NOMO-1 treated with dmso at 0.1 percent for 144 hours (cell line): ENCODE data around the gene MAJIN.
A peak's percentile ranks its signal among the peaks of the same experiment; 100 is the strongest.
"Not testable (repeated sequence)": the region's sequence is repeated elsewhere in the genome, so short reads cannot be mapped to it uniquely, and the experiment has no call there.

Experiments
- DNase-seq: peaks from one replicate; lab custom pipeline; 2025; ENCODE audit not compliant: unreplicated experiment; lab: John Stamatoyannopoulos, UW

Gene MAJIN, protein sequence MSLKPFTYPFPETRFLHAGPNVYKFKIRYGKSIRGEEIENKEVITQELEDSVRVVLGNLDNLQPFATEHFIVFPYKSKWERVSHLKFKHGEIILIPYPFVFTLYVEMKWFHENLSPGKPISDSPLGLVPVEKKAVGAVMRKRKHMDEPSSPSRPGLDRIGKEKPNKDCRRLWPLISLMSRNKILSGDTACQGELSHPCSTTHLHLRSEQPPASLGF

DNA sequence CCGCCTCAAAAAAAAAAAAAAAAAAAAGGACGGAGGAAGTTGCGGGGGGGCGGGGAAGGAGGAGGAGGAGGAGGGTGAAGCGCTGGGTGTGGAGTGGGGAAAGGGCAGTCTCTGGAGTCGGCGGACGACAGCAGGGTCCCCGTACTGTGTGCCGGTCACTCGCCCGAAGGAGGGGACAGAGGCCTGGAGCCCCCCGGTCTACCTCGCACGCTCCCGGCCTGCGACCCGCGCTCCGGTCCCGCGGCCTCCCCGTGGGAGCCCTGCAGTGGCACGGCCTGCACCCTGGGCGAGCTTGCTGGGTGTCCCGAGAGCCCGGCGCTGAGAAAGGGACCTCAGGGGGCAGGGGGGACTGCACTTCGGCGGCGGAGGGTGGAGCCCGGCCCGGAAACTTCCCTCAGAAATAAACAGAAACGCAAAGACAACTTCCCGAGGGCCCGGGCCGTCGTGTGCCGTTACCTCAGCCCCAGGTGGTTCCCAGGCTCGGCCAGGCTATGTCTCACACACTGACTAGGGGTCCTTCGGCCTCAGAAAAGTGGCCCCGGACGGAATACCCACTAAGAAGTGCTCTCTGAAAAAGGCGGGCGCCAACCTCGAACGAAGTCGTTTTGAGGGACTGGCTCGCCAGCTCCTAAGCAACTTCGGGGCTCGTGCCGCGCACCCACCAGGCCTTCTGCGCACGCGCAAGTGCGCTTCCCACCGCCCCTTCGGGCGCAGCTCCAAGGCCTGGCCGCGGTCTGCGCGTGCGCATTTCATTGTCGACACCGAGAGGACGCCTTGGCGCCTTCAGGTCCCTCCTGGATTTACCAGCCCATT lies at the start of gene MAJIN:
MAJIN (minus strand) TSS at position 688 of the 813 bp plus-strand sequence. CDS start 12,703 bp downstream, outside the sequence.
- DNase-seq = peak; percentile 6

- DNase-seq = no peak
Measured at GRCh38 chr11:65021509-65021908, 49.6 kb upstream of the MAJIN start.

GRCh38 chr11:65021003-65021402 lies 49.1 kb upstream of the MAJIN start:
- no peak for DNase-seq

DNA sequence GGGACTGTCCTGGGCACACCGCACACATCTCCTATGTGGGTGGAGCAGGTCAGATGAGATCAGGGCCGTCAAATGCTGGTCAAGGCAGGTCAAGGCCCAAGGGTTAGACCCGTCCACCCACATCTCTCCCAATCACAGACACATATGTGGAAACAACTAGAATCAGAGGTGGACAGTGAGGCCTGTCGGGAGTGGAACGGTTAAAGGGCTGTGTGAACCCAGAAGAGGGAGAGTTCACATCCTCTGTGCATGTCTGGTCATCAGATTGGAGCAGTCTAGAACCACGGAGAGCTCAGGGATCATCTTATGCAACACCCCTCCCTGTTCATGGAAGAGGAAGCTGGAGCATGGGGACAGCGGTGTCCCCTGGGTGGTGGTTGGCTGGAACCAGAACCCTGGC lies 47.9 kb upstream of the MAJIN start:
- no peak for DNase-seq

DNA sequence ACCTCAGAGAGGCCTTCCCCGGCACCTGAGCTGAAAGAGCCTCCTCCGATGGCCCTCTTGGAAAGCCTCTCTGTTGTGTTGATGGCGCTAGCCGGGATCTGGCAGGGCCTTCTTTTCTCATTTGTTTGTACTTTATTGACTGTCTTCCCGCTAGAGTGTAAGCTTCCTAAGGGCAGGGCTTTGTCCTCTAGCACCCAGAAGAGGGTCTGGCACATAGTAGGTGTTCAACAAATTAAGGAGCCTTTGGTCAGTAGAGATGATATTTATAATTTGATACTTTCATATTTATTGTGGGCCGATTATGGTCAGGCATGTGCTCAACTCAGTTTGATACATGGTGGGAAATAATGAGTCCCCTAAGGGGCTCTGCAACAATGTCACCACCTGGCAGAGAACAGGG lies 46.0 kb upstream of the MAJIN start:
- DNase-seq = no peak

DNA sequence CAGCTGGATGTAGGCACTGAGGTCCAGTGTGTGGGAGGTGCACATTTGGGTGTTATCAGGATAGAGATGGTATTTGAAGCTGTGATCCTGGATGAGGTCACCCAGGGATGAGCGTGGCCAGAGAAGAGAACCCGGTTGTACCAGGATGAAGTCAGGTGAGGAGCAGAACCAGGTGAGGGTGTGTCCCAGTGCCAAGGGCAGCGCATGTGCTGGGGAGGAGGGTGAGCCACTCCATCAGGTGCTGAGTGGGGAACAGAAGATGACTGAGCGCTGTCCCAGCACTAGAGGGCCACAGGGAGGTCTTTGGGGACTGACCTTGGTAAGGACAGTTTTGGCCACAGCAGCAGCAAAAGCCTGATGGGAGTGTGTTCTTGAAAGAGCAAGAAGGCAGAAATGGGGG lies 44.8 kb upstream of the MAJIN start:
- DNase-seq = no peak

DNA sequence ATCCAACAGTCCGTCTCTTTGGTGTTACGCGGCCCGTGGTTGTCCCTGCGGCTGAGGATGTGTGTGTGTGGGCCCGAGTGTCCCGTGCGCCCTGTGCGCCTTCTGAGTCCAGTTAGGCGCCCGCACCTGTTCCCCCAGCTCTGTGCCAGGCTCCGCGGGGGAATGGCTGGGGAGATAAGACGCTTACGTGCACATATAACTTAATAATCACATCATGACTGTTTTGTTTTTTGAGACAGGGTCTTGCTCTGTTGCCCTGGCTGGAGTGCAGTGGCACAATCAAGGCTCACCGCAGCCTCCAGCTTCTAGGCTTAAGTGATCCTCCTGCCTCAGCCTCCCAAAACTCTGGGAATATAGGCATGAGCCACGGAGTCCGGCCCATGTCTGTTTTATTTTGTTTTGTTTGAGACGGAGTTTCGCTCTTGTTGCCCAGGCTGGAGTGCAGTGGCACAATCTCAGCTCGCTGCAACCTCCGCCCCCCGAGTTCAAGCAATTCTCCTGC lies 42.9 kb upstream of the MAJIN start:
- DNase-seq = no peak

DNA sequence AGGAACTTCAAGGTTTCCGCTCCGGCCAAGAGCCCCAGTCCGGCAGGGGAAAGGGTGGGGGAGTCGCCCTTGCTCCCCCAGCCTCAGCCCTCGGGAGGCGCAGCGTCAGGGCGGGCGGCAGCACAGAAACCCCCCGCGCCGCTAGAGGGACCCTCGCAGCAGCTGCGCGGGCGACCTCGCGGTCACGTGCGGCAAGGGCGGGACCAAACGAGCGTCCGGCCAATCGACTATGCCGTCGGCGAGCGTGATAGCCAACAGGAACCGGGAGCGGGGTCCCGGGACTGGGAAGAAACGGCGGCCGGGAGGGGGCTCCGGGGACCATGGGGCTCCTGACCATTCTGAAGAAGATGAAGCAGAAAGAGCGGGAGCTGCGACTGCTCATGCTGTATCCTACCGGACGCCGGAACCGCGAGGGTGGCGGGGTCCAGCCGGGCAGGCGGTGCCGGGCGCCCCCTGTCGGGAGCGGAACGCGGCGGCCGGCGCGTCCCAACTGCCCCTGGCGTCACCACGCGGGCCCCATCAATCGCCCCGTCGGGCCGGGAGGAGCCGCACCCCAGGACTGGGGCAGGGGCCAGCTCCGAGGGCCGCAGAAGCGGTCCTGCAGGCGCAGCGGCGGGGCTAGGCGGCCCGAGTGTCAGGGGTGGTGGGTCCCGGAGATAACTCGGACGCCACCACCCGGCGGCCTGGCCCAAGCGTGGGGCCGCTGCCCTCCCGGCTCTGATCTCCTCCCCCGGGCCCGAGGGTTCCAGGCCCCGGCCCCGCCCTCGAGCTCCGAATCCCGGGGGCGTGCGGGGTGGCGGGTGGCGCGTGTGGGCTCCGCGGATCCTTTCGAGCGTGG lies 42.2 kb upstream of the MAJIN start, which contains the start of gene ARL2:
ARL2 (plus strand) TSS at position 273 of the 838 bp plus-strand sequence; CDS start at position 321, 48 bp downstream.
- peak; percentile 66 for DNase-seq

- DNase-seq = peak; percentile 88
Measured at GRCh38 chr11:65013130-65013887, 41.4 kb upstream of the MAJIN start.

- no peak for DNase-seq
Measured at GRCh38 chr11:65008873-65009272, 37.0 kb upstream of the MAJIN start.

GRCh38 chr11:65008016-65008415 lies 36.1 kb upstream of the MAJIN start:
- no peak for DNase-seq

- DNase-seq = not testable (repeated sequence)
Measured at GRCh38 chr11:65003968-65004367, 32.1 kb upstream of the MAJIN start.

DNA sequence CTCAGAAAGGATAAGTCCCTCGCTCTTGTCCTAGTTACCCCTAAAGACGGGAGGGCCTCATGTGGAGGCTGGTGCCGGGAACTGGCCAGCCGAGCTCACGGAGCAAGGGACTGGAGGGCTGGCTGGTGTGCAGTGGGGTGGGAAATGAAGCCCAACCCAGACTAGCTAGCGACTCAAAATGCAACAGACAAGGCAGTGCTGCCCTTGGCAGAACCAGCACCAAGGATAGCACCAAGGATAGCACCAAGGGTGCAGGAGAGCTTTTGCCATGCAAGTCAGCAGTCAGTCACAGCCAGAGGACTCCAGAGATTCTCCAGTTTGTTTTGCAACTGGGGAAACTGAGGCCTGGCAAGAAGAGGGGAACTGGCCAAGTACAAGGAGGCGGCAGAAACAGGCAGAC lies 31.4 kb upstream of the MAJIN start:
- no peak for DNase-seq

DNA sequence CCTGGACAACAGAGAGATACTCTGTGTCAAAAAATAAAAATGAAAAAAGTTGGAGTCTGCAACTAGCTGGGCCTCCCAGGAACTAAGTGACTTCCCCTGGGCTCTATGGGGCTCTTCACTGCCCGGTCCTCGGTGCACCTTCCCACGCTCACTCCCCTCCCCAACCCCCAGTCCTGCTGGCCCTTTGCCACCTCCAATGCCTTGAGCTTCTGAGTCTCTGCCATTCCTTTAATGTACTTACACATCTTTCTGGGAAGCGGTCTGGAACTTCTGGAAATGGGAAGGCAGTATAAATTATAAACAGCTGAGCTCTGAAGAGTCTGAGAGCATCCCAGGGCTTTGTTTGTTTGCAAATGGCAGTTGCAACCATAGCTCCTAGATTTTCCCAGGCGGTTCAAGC lies 30.8 kb upstream of the MAJIN start:
- no peak for DNase-seq

GRCh38 chr11:64999478-64999877 lies 27.6 kb upstream of the MAJIN start:
- DNase-seq = no peak

DNA sequence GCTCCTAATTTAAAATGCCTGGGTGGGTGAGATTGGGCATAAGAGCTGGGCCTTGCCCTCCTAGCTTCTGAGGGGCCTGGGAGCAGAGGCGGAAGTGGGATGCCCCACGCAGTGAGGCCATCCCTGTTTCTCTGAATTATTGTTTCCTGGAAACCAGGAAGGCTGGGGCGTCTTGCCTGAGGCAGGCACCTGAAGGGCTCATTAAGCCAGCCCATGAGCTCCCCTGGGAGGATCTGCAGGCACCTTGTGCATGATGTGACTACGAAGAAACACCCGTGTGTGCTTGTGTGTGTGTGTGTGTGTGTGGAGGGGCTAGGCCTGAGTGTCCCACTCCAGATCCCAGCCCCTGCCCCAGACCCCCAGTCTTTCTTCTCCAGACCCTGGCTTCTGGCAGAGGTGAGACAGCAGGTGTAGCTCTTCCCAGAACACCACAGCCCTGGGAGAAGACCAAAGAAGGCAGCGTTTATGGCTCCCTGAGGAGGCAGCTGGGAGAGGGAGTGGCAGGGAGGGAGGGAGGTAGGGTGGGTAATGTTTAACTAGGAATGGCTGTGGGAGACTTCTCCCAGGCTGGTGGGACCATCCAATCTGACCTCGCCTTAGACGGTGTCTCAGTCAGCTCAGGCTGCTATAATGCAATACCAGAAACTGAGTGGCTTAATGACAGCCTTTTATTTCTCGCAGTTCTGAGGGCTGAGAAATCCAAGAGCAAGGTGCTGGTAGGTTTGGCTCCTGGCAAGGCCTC lies 27.0 kb upstream of the MAJIN start:
- DNase-seq = no peak

DNA sequence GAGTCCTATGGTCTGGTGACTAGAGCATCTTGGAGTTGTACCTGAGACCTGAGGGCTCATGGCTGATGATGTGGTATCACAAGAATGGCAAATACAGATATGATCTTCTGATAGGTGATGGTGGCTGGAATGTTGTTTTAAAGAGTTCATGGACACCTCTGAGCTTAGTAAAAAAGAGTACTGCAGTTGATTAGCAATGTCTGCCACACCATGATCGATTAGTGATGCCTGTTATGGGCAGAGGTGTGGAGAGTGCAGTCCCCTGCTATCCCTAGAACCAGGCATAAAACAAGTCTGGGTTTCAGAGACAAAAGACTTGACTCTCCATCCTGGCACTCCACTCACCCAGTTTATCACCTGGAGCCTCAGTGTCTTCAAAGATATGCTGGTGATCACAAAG lies 26.2 kb upstream of the MAJIN start:
- DNase-seq = no peak

DNA sequence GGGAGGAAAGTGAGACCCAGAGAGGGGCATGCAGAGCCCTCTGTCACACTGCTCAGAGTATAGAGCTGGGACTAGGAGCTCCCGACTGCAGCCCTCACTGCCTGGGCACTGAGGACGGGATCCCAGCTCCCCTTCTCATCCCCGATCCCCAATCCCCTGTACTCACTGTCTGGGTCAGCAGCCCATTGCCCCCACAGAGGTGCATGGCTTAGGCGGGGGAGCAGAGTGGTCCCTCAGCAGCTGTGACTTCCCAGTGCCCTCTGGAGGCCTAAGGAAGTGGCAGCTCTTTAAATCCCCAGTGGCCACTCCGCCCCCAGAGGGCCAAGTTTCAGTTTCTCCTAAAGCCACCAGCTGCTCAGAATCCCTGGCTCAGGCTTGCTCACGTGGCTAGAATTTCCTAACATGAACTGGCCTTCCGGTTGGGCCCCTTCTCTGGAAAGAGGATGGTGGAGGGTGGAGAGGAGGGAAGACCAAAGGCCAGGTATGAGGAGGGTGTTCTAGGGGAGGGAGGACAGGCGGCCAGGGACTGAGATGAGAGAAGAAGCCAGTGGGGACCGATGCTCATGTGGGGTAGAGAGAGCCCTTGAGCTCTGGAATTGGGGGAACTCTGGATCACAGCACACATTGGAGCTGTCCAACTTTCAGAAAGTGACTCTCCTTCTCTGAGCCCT lies 24.9 kb upstream of the MAJIN start, which contains the start of gene BATF2:
BATF2 (minus strand) TSS at position 262 of the 671 bp plus-strand sequence; CDS start at position 205, 57 bp downstream.
- peak; percentile 55 for DNase-seq

DNA sequence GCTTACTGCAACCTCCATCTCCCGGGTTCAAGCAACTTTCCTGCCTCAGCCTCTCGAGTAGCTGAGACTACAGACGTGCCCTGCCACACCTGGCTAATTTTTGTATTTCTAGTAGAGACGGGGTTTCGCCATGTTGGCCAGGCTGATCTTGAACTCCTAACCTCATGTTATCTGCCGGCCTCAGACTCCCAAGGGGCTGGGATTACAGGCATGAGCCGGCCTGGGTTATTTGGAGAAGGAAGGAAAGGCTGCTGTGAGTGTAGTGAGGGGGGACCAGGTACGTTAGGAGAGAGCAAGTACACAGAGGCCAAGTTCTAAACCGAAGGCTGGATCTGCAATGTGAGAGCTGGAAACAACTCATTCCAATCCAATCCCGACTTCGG lies 24.4 kb upstream of the MAJIN start:
- DNase-seq = no peak
